Activated CD8-positive, alpha-beta T cell treated with anti-CD3 and anti-CD28 coated beads, Interleukin-2, amount 10 ng/mL, durations not matched to agents 7 days and 5 days (primary cell): ENCODE data around the gene VSTM4. TPM values are rescaled to one million over a fixed set of nuclear protein-coding genes. Genes with fewer than 3 reads are reported as not detected.

Source experiments
- ATAC-seq: fragments of 150-1000 bp; cut with Tn5 transposase; one replicate; pipeline ENCODE4 v1.10.0; 2021; ENCODE audit warnings: moderate library complexity
- CTCF ChIA-PET: fragments of 350-600 bp; sonication (Branson Sonifier 250); formaldehyde crosslinking; loops from one replicate; lab custom pipeline; 2021; ENCODE audit warnings: antibody characterized with exemption; lab: Charles Lee
- POLR2A ChIA-PET: fragments of 350-600 bp; sonication (Branson Sonifier 250); formaldehyde crosslinking; loops from one replicate; lab custom pipeline; 2021; ENCODE audit warnings: antibody characterized with exemption; lab: Charles Lee
- DNase-seq: peaks from one replicate; pipeline ENCODE4 v3.0.0-alpha.2; 2020
- H3K27ac Mint-ChIP-seq: one replicate; pipeline ENCODE4 v1.8.0; 2021; ENCODE audit warnings: mild to moderate bottlenecking, mixed read lengths
- H3K27me3 Mint-ChIP-seq: one replicate; pipeline ENCODE4 v1.8.0; 2021; ENCODE audit warnings: low read depth, mixed read lengths
- H3K36me3 Mint-ChIP-seq: one replicate; pipeline ENCODE4 v1.8.0; 2021; ENCODE audit warnings: low read depth, mixed read lengths
- H3K4me1 Mint-ChIP-seq: one replicate; pipeline ENCODE4 v1.8.0; 2021; ENCODE audit warnings: low read depth, mixed read lengths
- H3K4me3 Mint-ChIP-seq: one replicate; pipeline ENCODE4 v1.8.0; 2021; ENCODE audit warnings: mild to moderate bottlenecking, mixed read lengths
- H3K9me3 Mint-ChIP-seq: one replicate; pipeline ENCODE4 v1.8.0; 2022; ENCODE audit warnings: mixed read lengths; ENCODE audit not compliant: insufficient read depth
- total RNA-seq, 2 experiments: library from RNA; stranded (reverse); gene quantifications; one replicate each; pipeline ENCODE4 v1.2.3, GENCODE V29; 2021

VSTM4 gene
- total RNA-seq, 2 experiments from 2014 or later = not detected

DNA sequence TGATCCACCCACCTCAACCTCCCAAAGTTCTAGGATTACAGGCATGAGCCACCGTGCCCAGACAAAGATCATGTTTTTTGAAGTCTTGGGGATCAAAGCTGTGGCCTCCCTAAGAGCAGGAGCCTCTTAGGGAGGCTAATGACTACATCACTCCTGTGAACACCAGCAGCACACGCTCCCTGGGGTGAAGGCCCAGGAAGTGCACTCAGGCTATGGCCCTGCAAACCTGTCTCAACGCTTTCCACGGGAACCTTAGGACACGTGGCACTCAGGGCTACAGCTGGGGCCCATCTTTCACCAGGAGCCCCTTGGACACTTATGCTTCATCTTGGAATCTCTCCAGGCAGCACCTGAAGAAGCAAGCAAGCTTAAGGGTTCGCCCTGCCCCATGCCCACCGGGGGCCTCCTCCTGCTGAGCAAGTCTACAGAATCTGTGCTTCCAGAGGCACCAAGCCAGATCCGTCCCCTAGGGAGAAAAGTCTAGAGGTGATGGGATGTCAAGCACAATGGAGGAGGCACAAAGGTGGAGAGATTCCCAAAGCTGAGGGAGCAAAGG, 18.4 kb downstream of the VSTM4 start:
- DNase-seq = no peak
- Mint-ChIP-seq H3K9me3 (no peaks in the 10 kb centered on the region), H3K4me3 (no peak overlapping the region), H3K4me1 (no peaks in the 10 kb centered on the region), H3K36me3 (no peaks in the 10 kb centered on the region), H3K27me3 (peaks cover 16% of the 10 kb centered on the region), H3K27ac (no peak overlapping the region)
- ChIA-PET POLR2A (no interaction called here), CTCF (no interaction called here)
- no peak for ATAC-seq

DNA sequence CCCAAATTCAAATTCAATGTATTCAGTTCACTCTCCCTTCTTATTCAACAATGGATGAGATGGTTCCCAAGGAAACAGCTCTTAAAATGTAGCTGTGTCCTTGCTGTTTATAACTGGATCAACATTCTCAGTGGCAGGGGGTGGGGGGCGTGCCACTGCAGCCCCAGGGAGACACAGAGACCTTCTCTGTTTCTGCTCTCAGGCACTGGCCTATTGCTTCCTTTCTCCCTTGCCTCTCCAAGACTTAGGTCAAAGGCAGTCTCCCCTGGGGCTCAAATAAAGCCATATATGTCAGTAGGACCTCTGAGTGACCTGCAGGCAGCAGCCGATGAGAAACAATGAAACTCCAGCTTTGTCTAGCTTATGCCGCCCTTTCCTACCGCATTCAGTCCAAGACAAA, 20.7 kb downstream of the VSTM4 start:
- Mint-ChIP-seq H3K9me3 (no peaks in the 10 kb centered on the region), H3K4me1 (no peaks in the 10 kb centered on the region), H3K4me3 (no peak overlapping the region), H3K27me3 (peaks cover 7% of the 10 kb centered on the region), H3K27ac (no peak overlapping the region), H3K36me3 (no peaks in the 10 kb centered on the region)
- ChIA-PET POLR2A (no interaction called here), CTCF (no interaction called here)
- DNase-seq = no peak
- no peak for ATAC-seq

DNA sequence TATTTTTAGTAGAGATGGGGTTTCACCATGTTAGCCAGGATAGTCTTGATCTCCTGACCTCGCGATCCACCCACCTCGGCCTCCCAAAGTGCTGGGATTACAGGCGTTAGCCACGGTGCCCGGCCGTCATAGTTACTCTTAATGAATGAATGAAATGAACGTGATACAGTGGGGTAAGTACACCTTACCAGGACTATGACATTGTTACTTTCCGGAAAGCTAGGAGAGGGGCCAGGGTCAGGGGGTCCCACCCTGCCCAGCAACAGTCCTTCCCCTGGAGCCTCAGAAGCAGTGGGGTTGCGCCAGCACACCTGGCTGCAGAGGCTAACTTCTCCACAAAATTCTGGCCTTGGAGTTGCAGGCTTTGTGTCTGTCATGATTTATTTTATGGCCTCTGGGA, 21.4 kb downstream of the VSTM4 start:
- DNase-seq = no peak
- Mint-ChIP-seq H3K9me3 (no peaks in the 10 kb centered on the region), H3K27me3 (peaks cover 6% of the 10 kb centered on the region), H3K4me3 (no peak overlapping the region), H3K4me1 (no peaks in the 10 kb centered on the region), H3K36me3 (no peaks in the 10 kb centered on the region), H3K27ac (no peak overlapping the region)
- no peak for ATAC-seq
- POLR2A ChIA-PET = no interaction called here
- CTCF ChIA-PET = no interaction called here

DNA sequence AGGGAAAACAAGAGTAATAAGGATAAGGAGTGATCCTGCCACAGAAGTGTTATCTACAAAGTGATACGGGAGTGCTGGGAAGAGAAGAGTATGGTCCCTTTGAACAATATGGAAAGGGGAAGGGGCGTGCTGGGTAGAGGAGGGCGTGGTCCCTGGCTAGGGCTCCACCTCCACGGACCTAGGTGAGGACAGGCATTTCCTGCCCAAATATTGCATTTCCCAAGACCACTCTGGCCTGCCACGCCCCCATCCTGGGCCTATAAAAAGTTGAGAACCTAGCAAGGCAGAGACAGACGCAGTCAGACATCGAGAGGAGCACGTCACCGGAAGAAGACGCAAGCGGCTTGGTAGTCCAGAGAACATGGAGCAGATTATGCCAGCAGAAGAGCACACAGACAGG, 22.8 kb downstream of the VSTM4 start:
- no peak for DNase-seq
- Mint-ChIP-seq H3K9me3 (peaks cover 2% of the 10 kb centered on the region), H3K27ac (no peak overlapping the region), H3K4me1 (no peaks in the 10 kb centered on the region), H3K36me3 (no peaks in the 10 kb centered on the region), H3K4me3 (no peak overlapping the region), H3K27me3 (peaks cover 2% of the 10 kb centered on the region)
- no peak for ATAC-seq
- POLR2A ChIA-PET = no interaction called here
- CTCF ChIA-PET = no interaction called here

DNA sequence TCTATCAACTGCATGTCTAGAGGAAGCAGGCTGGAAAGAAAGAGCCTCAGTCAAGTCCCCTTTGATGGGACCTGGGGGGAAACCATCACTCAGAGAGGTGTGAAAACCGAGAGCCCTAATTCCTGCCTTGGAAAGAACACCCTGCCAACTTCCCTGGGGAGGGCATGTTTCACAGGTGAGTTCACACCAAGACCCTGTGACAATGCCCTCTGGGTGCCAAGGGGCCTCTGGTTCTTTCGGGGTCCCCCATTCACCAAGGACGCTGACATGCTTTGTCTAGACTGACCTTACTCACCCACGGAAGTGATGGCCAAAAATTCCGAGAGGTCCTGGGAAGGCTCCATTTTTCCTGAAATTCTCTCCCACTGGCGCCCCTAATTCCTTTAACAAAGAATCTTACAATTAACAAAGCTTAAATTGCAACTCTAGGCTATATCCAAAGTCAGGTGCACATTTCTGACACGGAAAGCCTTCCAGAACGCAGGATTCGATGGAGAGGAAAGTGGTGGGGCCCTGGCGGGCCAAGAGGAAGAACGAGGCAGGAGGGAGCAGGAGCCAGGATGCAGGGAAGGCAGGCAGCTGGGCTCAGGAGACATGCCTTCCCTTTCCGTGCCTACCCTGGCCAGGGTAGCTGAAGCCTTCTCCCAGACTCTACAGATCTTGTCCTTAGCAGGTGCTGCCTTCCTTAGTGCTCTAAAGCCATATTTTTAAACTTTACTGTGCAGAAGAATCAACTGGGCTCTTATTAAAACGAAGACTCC, 23.7 kb downstream of the VSTM4 start:
- no peak overlapping the region for H3K27ac Mint-ChIP-seq
- POLR2A ChIA-PET = no interaction called here
- CTCF ChIA-PET = no interaction called here
- H3K4me3 Mint-ChIP-seq = no peak overlapping the region
- no peaks in the 10 kb centered on the region for H3K36me3 Mint-ChIP-seq
- H3K27me3 Mint-ChIP-seq = peaks cover 2% of the 10 kb centered on the region
- DNase-seq (no peak), ATAC-seq (no peak)
- no peaks in the 10 kb centered on the region for H3K4me1 Mint-ChIP-seq
- H3K9me3 Mint-ChIP-seq = peaks cover 10% of the 10 kb centered on the region

DNA sequence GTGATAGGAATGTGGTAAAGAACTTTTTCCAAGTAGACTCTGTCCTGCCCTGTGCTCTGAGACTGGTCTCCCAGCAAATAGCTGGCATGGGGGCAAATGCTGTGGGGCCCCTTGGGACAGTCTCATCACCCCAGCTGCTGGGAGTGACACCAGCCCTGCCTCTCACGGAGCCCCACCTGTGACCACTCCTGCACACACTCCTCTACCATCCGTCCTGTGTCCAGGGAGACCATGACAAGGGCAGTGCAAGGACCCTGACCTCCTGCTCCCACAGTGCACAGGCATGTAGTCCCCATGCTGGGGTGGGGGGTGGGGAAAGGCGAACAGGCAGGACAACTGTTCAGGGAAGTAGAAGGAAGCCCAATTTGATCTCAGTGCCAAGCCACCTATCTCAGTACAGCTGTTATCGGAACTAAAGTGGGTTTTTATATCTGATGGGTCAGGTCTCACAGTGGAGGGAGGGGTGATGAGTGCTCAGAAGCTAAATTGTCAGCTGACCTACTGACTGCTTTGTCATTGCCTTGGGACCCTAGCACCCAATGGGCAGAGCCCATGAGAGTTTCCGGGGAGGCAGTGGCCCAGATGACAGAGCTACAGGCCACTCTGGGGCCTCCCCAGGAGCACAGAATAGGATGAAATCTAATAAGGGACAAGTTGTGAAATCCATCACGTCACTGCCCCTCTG, 24.5 kb downstream of the VSTM4 start:
- Mint-ChIP-seq H3K36me3 (no peaks in the 10 kb centered on the region), H3K27me3 (peaks cover 5% of the 10 kb centered on the region), H3K4me3 (no peak overlapping the region), H3K9me3 (peaks cover 13% of the 10 kb centered on the region), H3K4me1 (no peaks in the 10 kb centered on the region), H3K27ac (no peak overlapping the region)
- DNase-seq (no peak), ATAC-seq (no peak)
- CTCF ChIA-PET = no interaction called here
- POLR2A ChIA-PET = no interaction called here

DNA sequence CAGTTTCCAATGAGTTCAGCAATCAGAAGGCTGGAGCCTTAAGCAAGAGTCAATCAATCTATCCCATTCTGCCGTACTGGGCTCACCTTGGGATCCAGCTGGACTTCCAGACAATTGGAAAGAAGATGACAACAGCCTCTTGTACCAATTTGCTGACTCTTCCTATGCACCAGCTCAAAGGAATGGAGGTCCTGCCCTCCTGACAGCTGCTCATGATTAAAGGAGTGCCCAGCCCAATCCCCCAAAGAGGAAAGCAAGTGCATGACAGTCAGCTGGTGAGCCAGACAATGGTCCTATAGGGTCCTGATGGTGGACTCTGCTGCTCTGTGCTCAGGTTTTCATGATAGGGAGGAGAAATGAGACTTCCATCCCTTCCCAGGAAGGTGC, 25.1 kb downstream of the VSTM4 start:
- DNase-seq = no peak
- H3K27me3 Mint-ChIP-seq = peaks cover 10% of the 10 kb centered on the region
- H3K9me3 Mint-ChIP-seq = peaks cover 13% of the 10 kb centered on the region
- no peak overlapping the region for H3K27ac Mint-ChIP-seq
- H3K4me3 Mint-ChIP-seq = no peak overlapping the region
- ChIA-PET POLR2A (no interaction called here), CTCF (no interaction called here)
- H3K36me3 Mint-ChIP-seq = no peaks in the 10 kb centered on the region
- ATAC-seq = no peak
- no peaks in the 10 kb centered on the region for H3K4me1 Mint-ChIP-seq

DNA sequence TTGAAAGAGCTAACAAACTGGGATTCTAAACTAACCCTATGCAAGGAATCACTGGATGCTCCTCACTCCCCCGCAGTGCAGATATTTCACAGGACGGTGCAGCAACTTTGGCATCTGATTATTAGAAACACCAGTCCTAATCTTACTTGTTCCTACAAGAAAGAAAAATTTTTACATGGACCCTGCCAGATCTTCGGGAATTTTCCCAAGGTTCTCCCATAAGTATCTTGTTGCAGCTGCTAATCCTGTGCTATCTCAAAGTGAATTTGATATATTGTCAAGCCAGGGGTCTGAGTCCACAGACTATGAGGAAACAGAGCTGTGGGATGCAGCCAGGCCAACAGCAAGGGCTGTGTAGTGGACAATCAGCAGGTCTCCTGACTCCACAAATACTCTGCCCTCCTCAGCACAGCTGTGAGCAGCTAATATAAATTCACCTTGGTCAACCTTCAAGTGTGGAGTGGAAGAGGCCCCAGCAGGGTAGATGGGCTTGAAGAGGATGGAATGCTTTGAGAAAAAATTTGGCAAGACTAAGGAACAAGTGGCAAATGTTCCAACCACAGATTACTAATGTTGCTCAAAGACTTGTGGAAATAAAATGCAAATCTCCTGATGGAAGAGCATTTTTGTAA, 25.6 kb downstream of the VSTM4 start:
- Mint-ChIP-seq H3K9me3 (peaks cover 13% of the 10 kb centered on the region), H3K27me3 (peaks cover 10% of the 10 kb centered on the region), H3K4me1 (no peaks in the 10 kb centered on the region), H3K36me3 (no peaks in the 10 kb centered on the region), H3K27ac (no peak overlapping the region), H3K4me3 (no peak overlapping the region)
- DNase-seq = no peak
- no peak for ATAC-seq
- ChIA-PET POLR2A (no interaction called here), CTCF (no interaction called here)

DNA sequence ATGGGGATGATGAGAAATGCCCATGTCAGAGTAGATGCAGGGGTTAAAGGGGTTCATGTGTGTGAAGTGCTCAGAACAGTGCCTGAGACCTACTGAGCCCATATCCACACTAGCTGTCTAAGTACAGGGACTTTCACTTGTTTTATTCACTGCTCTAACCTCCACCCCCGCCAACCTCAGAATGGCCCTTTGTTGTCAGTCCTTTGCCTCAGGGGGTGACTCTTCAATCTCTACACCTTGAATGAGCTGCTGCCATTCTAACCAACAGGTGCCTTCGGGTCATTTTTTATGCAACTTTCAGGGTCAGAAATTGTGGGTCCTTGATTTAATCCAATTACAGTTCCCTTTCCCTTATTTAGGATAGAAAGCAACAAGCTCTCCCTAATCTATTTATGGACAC, 26.2 kb downstream of the VSTM4 start:
- no peak overlapping the region for H3K27ac Mint-ChIP-seq
- H3K36me3 Mint-ChIP-seq = no peaks in the 10 kb centered on the region
- peaks cover 10% of the 10 kb centered on the region for H3K27me3 Mint-ChIP-seq
- no peak for ATAC-seq
- no peak for DNase-seq
- ChIA-PET POLR2A (no interaction called here), CTCF (no interaction called here)
- peaks cover 13% of the 10 kb centered on the region for H3K9me3 Mint-ChIP-seq
- no peak overlapping the region for H3K4me3 Mint-ChIP-seq
- no peaks in the 10 kb centered on the region for H3K4me1 Mint-ChIP-seq

DNA sequence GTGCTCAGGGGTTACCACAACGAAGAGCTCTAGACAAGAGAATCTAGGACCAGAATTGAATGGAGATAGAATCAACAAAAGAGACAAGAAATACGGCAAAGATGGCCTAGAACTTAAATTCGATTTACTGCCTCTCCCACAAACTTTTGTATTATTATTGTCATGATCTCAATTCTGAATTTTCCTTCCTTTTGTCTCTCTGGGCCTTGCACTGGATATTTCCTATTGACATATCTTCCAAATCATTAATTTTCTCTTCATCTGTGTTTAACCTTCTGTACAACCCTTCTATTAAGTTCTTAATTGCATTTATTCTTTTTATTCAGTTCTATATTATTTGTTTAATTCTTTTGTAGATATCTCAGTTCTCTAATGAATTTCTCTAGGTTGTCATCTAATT, 28.4 kb downstream of the VSTM4 start:
- POLR2A ChIA-PET = no interaction called here
- Mint-ChIP-seq H3K4me1 (no peaks in the 10 kb centered on the region), H3K4me3 (no peak overlapping the region), H3K36me3 (no peaks in the 10 kb centered on the region), H3K27me3 (peaks cover 15% of the 10 kb centered on the region), H3K27ac (no peak overlapping the region), H3K9me3 (peaks cover 13% of the 10 kb centered on the region)
- ATAC-seq (no peak), DNase-seq (no peak)
- CTCF ChIA-PET = no interaction called here

DNA sequence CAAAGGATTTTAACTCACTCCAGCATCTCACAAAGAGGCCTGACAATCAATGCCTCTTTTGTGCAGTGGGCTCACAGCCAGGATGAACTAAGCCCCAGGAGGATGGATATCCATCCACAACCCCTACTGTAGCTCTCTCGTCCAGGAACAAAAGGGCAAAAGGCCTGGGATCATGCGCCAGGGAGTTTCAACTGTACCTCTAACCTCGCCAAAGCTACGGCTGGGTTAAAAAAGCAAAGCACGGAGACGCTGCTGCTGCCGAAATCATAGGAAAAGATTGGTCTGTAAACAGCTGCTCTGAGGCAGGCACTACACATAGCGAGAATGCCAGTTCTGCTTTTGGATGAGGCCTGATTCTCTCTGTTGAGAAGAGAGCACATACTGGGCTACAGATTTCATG, 32.1 kb downstream of the VSTM4 start:
- Mint-ChIP-seq H3K9me3 (peaks cover 13% of the 10 kb centered on the region), H3K4me1 (peaks cover 10% of the 10 kb centered on the region), H3K36me3 (no peaks in the 10 kb centered on the region), H3K27me3 (peaks cover 16% of the 10 kb centered on the region), H3K4me3 (no peak overlapping the region), H3K27ac (no peak overlapping the region)
- DNase-seq (no peak), ATAC-seq (no peak)
- CTCF ChIA-PET = no interaction called here
- POLR2A ChIA-PET = no interaction called here

DNA sequence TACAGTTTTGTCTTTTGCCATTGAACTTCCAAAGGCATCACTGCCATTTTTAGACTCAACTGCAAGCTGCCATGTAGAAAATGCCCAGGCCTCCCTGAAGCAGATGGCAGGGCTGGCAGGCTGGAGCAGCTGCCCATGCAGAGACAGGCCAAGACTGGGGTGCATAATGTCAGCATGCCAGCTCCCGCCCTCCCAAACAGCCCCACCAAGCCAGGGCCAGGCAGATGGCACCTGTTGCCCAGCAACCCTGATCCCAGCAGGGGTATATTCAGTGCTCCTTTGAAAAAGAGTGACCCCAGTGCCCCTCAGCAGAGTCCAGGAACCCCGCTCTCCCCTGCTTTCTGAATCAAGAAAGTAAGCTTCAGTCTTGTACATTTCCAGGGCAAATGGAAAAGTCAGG, 32.6 kb downstream of the VSTM4 start:
- no peak overlapping the region for H3K4me3 Mint-ChIP-seq
- H3K36me3 Mint-ChIP-seq = no peaks in the 10 kb centered on the region
- H3K27ac Mint-ChIP-seq = no peak overlapping the region
- ChIA-PET POLR2A (no interaction called here), CTCF (no interaction called here)
- peaks cover 16% of the 10 kb centered on the region for H3K27me3 Mint-ChIP-seq
- DNase-seq (no peak), ATAC-seq (no peak)
- H3K9me3 Mint-ChIP-seq = peaks cover 13% of the 10 kb centered on the region
- H3K4me1 Mint-ChIP-seq = peaks cover 10% of the 10 kb centered on the region
